Panc1 (cell line): ENCODE measurements around the gene GPR21. TPM values are rescaled to one million over a fixed set of nuclear protein-coding genes. Genes with fewer than 3 reads are reported as not detected.

Source experiments
- ATAC-seq: fragments of 200-7000 bp; cut with Tn5 transposase; 2 replicates; pipeline ENCODE4 v1.9.1; 2020; ENCODE audit warnings: mild to moderate bottlenecking, moderate library complexity
- BruUV-seq: library from RNA; stranded (reverse); fragments of 400-500 nt; replicated peaks from 2 replicates; lab custom pipeline; 2021; lab: Mats Ljungman, UMichigan
- CTCF ChIA-PET: fragments of 300-600 bp; sonication (Branson Sonifier 250); formaldehyde crosslinking; loops from one replicate; lab custom pipeline; 2022; ENCODE audit warnings: antibody characterized with exemption; lab: Charles Lee
- POLR2A ChIA-PET: fragments of 300-600 bp; sonication (Branson Sonifier 250); formaldehyde crosslinking; loops from one replicate; lab custom pipeline; 2022; ENCODE audit warnings: antibody characterized with exemption; lab: Charles Lee
- DNase-seq: peaks from one replicate; pipeline ENCODE4 v3.0.0-alpha.2; 2010; ENCODE audit warnings: low read depth, low spot score
- H3K27ac ChIP-seq: 2 replicates; pipeline ENCODE4 v1.5.1; 2011; ENCODE audit warnings: mild to moderate bottlenecking, low read length, inconsistent platforms
- H3K27me3 ChIP-seq: fragments of 200-500 bp; sonication (Bioruptor generic); 2 replicates; pipeline ENCODE4 v1.6.0; 2014; ENCODE audit warnings: low read length, inconsistent platforms; ENCODE audit not compliant: control insufficient read depth, insufficient read depth
- H3K36me3 ChIP-seq: fragments of 200-500 bp; sonication (Bioruptor generic); 2 replicates; pipeline ENCODE4 v1.5.1; 2014; ENCODE audit warnings: inconsistent platforms, mild to moderate bottlenecking, low read length, moderate library complexity; ENCODE audit not compliant: control insufficient read depth, insufficient read depth
- H3K4me1 ChIP-seq: 2 replicates; pipeline ENCODE4 v1.5.1; 2011; ENCODE audit warnings: inconsistent platforms, mild to moderate bottlenecking, low read length, moderate library complexity; ENCODE audit not compliant: control insufficient read depth, insufficient read depth
- H3K4me3 ChIP-seq, 2 experiments: 2 replicates each; pipeline ENCODE4 v1.5.1; 2011 to 2012; ENCODE audit warnings: low read depth in 2 of 2, low read length in 2 of 2, mild to moderate bottlenecking in 2 of 2, inconsistent platforms in 1 of 2, moderate library complexity in 1 of 2
- H3K9me3 ChIP-seq: fragments of 200-500 bp; sonication (Bioruptor generic); 2 replicates; pipeline ENCODE4 v1.5.1; 2014; ENCODE audit warnings: low read depth, mild to moderate bottlenecking, inconsistent platforms, low read length, moderate library complexity; ENCODE audit not compliant: control insufficient read depth, insufficient read depth
- CTCF ChIP-seq: fragments of 450-650 bp; IDR thresholded peaks from 2 replicates; pipeline ENCODE4 v1.5.1; 2017; ENCODE audit warnings: mild to moderate bottlenecking
- POLR2AphosphoS5 ChIP-seq: IDR thresholded peaks from 2 replicates; pipeline ENCODE4 v1.6.1; 2012; ENCODE audit warnings: mild to moderate bottlenecking, low read depth, low read length, moderate library complexity
- REST ChIP-seq, 2 experiments: IDR thresholded peaks; 2 replicates each; pipeline ENCODE4 v1.6.1; 2011 to 2012; ENCODE audit warnings: low read depth in 2 of 2, control low read depth in 1 of 2, low read length in 1 of 2, mild to moderate bottlenecking in 1 of 2, moderate library complexity in 1 of 2; ENCODE audit not compliant: insufficient read depth in 1 of 2
- SIN3A ChIP-seq: IDR thresholded peaks from 2 replicates; pipeline ENCODE4 v1.6.1; 2012; ENCODE audit warnings: low read depth, mild to moderate bottlenecking, low read length, moderate library complexity, borderline replicate concordance; ENCODE audit not compliant: insufficient read depth
- TCF7L2 ChIP-seq: IDR thresholded peaks from 2 replicates; pipeline ENCODE4 v1.6.1; 2011; ENCODE audit warnings: mild to moderate bottlenecking, low read depth, low read length, inconsistent platforms
- in situ Hi-C: cut with HindIII; loops from 2 replicates; pipeline ENCODE4 v1.10.0; 2016; ENCODE audit warnings: low sequenced_read_pairs, low pct_unique_long_range_greater_than_20kb
- intact Hi-C: fragments of 100-400 bp; cut with micrococcal nuclease; formaldehyde crosslinking; loops from one replicate; pipeline ENCODE4 v1.10.0; 2022; ENCODE audit not compliant: unreplicated experiment
- total RNA-seq: library from RNA; stranded (reverse); gene quantifications from one replicate; pipeline ENCODE4 v1.2.1, GENCODE V29; 2021; ENCODE audit not compliant: unreplicated experiment

The GPR21 gene
- total RNA-seq, 1 experiment from 2014 or later: not detected

DNA sequence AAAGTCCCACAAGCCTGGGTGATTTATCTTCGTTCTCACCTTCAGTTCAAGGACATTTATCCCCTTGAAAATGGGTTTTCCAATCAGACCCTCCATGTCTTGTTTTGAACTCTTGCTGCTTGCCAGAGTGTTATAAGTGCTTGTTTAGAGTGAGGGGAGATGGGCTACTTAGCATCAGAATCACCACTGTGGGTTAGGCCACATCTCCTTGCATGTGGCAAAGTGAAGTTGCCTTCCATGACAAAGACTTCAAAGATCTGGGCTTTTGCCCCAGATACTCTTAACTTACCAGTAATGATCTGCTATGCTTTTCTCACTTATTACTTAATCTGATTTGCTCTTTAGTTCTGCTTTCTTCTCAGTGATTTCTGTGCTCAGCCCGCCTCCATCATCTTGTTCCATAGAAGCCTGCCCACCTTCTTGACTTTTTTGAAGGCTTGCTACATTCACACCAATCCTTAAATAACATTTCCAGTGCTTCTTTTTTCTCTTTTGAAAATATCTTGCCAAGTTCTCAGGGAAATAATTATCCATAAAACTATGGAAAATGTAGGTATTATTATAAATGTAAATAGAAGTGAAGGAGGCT, 39.0 kb downstream of the GPR21 start:
- H3K4me1 ChIP-seq: no peaks in the 10 kb centered on the region
- BruUV-seq: no TSS peak
- H3K27me3 ChIP-seq: no peaks in the 10 kb centered on the region
- in situ Hi-C loops: no loop called here
- intact Hi-C loops: no loop called here
- no peak overlapping the region for H3K4me3 ChIP-seq
- H3K9me3 ChIP-seq: no peaks in the 10 kb centered on the region
- DNase-seq: no peak
- H3K36me3 ChIP-seq: peaks cover 7% of the 10 kb centered on the region; the same call in 1 of the 2 replicates
- POLR2A ChIA-PET: no interaction called here
- CTCF ChIA-PET: no interaction called here
- no peak for ATAC-seq
- no peak overlapping the region for H3K27ac ChIP-seq
- TF ChIP-seq CTCF (no peak), SIN3A (no peak), TCF7L2 (no peak), REST (IDR thresholded peaks at IDR 0.05; ENCODE audit: insufficient read depth in 1 of 2, low read depth in 2 of 2, low read length in 1 of 2) (no peak), POLR2AphosphoS5 (no peak)

DNA sequence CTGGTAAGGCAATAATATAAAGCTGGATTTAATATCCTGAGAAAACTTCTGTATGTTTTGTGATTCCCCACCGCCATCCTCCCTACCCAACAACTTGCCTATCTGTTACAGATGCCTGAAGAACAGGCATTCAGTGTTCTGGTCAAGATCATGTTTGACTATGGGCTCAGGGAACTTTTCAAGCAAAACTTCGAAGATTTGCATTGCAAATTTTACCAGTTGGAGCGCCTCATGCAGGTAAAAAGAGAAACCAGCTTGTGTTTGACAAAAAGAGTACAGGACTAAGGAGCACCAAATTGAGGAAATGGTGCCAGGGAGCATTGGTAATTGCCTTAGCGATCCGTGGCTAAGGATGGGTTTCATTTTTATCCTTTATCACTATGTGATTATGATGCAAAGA, 40.0 kb downstream of the GPR21 start:
- ATAC-seq (no peak), DNase-seq (no peak)
- in situ Hi-C loops: no loop called here
- Histone ChIP-seq H3K27ac (no peak overlapping the region), H3K9me3 (no peaks in the 10 kb centered on the region), H3K36me3 (peaks cover 7% of the 10 kb centered on the region; the same call in 1 of the 2 replicates), H3K4me3 (no peak overlapping the region), H3K4me1 (no peaks in the 10 kb centered on the region), H3K27me3 (no peaks in the 10 kb centered on the region)
- TF ChIP-seq POLR2AphosphoS5 (no peak), SIN3A (no peak), CTCF (no peak), REST (IDR thresholded peaks at IDR 0.05; ENCODE audit: insufficient read depth in 1 of 2, low read depth in 2 of 2, low read length in 1 of 2) (no peak), TCF7L2 (no peak)
- intact Hi-C loops: no loop called here
- CTCF ChIA-PET: no interaction called here
- no TSS peak for BruUV-seq
- POLR2A ChIA-PET: no interaction called here
